OCI-LY3 (cell line): ENCODE measurements around the gene RBCK1.
A peak's percentile ranks its signal among the peaks of the same experiment; 100 is the strongest.

Experiments used
- H2AFZ ChIP-seq: fragments of 200-600, 300-600 bp; shearing (Covaris generic); 2 replicates; pipeline ENCODE4 v1.6.0; 2014; ENCODE audit warnings: antibody characterized with exemption, low read depth, low read length
- H3K27ac ChIP-seq: fragments of 200-600, 300-600 bp; sonication (generic); 2 replicates; pipeline ENCODE4 v1.5.1; 2014; ENCODE audit warnings: mild to moderate bottlenecking, low read length, moderate library complexity, mixed read lengths
- H3K27me3 ChIP-seq: fragments of 200-600, 300-600 bp; sonication (generic); 2 replicates; pipeline ENCODE4 v1.6.1; 2014; ENCODE audit warnings: low read depth, low read length, mixed read lengths
- H3K36me3 ChIP-seq: fragments of 200-600, 300-600 bp; sonication (generic); replicated peaks from 2 replicates; pipeline ENCODE3; 2014; ENCODE audit warnings: low read depth, low read length, mixed read lengths
- H3K4me1 ChIP-seq: fragments of 300-600, 200-600 bp; sonication (generic); 2 replicates; pipeline ENCODE4 v1.6.1; 2014; ENCODE audit warnings: low read length, mixed read lengths
- H3K4me2 ChIP-seq: fragments of 200-600, 300-600 bp; sonication (generic); 2 replicates; pipeline ENCODE4 v1.6.1; 2014; ENCODE audit warnings: low read length, mixed read lengths
- H3K4me3 ChIP-seq: fragments of 300-600, 200-600 bp; sonication (generic); 2 replicates; pipeline ENCODE4 v1.5.1; 2014; ENCODE audit warnings: antibody characterized with exemption, mild to moderate bottlenecking, low read length, moderate library complexity
- H3K79me2 ChIP-seq: fragments of 300-600, 200-600 bp; shearing (Covaris generic); 2 replicates; pipeline ENCODE4 v1.6.1; 2014; ENCODE audit warnings: mild to moderate bottlenecking, low read length, mixed read lengths
- H3K9ac ChIP-seq: fragments of 300-600, 200-600 bp; shearing (Covaris generic); 2 replicates; pipeline ENCODE4 v1.6.0; 2014; ENCODE audit warnings: mild to moderate bottlenecking, low read length, moderate library complexity
- H3K9me3 ChIP-seq: fragments of 200-600, 300-600 bp; shearing (Covaris generic); 2 replicates; pipeline ENCODE4 v1.6.1; 2014; ENCODE audit warnings: low read length, mixed read lengths; ENCODE audit not compliant: insufficient read depth
- H4K20me1 ChIP-seq: fragments of 200-600, 300-600 bp; sonication (generic); 2 replicates; pipeline ENCODE4 v1.6.1; 2016; ENCODE audit warnings: low read length, mixed read lengths; ENCODE audit not compliant: insufficient read depth
- EZH2phosphoT487 ChIP-seq: fragments of 200-600 bp; shearing (Covaris generic); IDR thresholded peaks from 2 replicates; pipeline ENCODE4 v1.6.1; 2018; ENCODE audit warnings: antibody characterized with exemption, mixed run types, low read depth
- TF ChIP-seq, protein P1 (sequence below): fragments of 200-600, 300-600 bp; sonication (generic); IDR thresholded peaks from 2 replicates; pipeline ENCODE4 v1.5.1; 2014; ENCODE audit warnings: antibody characterized with exemption, low read length, low read depth

The RBCK1 gene

DNA sequence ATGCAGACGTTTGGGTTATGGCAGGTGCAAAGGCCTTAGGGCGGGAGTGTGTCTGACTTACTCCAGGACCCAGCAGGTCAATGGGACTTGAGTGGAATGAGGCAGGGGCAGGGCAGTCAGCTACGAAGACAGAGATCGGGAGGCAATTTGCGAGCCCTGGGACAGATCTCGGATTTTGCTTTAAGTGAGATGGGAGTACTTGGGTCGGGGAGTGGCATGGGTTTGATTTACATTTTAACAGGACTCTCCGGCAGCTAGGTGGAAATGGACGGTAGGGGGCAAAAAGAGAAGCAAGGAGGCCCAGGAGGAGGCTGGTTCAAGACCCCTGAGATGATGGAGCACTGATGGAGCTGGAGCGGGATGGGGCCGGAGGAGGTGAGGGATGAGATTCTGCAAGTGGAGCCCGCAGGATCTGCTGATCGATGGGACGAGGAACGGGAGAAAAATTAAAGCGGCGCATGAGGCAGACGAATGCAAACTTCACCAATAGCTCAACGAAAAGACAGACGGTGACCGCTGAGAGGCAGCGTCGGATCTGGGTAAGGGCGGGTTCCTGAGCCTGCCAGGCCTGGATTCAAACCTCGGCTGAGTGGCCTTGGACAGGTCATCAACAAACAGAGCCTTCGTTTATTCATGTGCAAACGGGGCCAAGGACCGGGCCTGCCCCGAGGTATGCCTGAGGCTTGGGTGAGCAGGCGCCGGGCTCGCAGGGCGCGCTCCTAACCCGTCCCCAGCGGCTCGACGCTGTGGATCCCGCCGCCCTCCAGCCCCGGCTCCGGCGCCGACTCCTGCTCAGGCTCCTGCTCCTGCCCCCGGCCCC, 756 bp upstream of the RBCK1 start:
- Histone ChIP-seq H3K79me2 (peaks cover 37% of the 10 kb centered on the region), H3K36me3 (peaks cover 23% of the 10 kb centered on the region), H4K20me1 (0 out of 2 replicates have a peak, but pooled peaks cover 3% of the 10 kb centered on the region), H3K27me3 (no peaks in the 10 kb centered on the region), H3K27ac (no peak overlapping the region), H3K9me3 (no peaks in the 10 kb centered on the region), H3K4me2 (peak overlapping the region; percentile 86), H3K4me3 (peak overlapping the region; percentile 89), H2AFZ (peak overlapping the region; percentile 22), H3K4me1 (peaks cover 17% of the 10 kb centered on the region), H3K9ac (peak overlapping the region; percentile 61)
- no peak for TF ChIP-seq EZH2phosphoT487
- TF ChIP-seq, protein P1, sequence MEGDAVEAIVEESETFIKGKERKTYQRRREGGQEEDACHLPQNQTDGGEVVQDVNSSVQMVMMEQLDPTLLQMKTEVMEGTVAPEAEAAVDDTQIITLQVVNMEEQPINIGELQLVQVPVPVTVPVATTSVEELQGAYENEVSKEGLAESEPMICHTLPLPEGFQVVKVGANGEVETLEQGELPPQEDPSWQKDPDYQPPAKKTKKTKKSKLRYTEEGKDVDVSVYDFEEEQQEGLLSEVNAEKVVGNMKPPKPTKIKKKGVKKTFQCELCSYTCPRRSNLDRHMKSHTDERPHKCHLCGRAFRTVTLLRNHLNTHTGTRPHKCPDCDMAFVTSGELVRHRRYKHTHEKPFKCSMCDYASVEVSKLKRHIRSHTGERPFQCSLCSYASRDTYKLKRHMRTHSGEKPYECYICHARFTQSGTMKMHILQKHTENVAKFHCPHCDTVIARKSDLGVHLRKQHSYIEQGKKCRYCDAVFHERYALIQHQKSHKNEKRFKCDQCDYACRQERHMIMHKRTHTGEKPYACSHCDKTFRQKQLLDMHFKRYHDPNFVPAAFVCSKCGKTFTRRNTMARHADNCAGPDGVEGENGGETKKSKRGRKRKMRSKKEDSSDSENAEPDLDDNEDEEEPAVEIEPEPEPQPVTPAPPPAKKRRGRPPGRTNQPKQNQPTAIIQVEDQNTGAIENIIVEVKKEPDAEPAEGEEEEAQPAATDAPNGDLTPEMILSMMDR = peak; percentile 55

DNA sequence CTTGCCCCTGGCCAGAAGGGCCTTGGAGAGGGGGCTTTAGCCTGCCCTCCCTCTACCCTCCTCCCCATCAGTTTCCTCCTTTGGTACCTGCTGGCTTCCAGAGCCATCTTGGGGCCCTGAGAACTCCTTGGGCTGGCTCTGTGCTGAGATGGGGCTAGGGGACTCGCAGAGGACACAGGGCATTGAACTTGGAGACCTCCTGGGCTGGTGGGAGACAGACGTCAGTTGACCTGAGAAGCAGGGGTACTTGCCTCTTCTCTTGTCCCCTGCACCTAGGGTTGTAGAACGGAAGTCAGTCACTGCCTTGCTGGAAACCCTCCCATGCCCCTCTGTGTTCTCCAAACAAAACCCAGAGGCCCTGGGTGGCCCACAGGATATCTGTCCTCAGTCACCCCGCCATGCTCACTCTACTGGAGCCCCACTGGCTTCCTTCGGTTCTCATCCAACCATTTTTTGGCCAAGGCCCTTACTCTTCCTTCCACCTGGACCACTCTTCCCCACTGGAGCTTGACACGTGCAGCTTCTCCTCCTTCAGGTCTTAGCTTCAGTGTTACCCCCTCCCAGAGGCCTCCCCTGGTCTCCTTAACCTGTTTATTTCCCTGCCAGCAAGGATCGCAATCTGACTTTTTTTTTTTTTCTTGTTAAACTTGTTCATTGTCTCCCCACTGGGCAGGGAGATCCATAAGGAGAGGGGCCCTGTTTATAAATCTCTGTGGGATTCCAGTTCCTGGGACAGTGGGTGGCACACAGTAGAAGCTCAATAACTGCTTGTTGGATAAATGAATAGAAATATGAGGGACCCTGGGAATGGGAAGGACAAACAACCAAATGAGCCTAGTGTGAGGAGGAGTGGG, 971 bp downstream of the RBCK1 start:
- no peak overlapping the region for H2AFZ ChIP-seq
- H3K27me3 ChIP-seq = no peaks in the 10 kb centered on the region
- H3K4me2 ChIP-seq = peak overlapping the region; percentile 98
- H3K79me2 ChIP-seq = peaks cover 48% of the 10 kb centered on the region
- peak overlapping the region; percentile 92 for H3K9ac ChIP-seq
- TF ChIP-seq EZH2phosphoT487 = no peak
- TF ChIP-seq, protein P1 = no peak
- peaks cover 39% of the 10 kb centered on the region for H3K36me3 ChIP-seq
- 0 out of 2 replicates have a peak, but pooled peaks cover 3% of the 10 kb centered on the region for H4K20me1 ChIP-seq
- peak overlapping the region; percentile 95 for H3K4me3 ChIP-seq
- peak overlapping the region; percentile 69 for H3K27ac ChIP-seq
- no peaks in the 10 kb centered on the region for H3K9me3 ChIP-seq
- peaks cover 17% of the 10 kb centered on the region for H3K4me1 ChIP-seq

DNA sequence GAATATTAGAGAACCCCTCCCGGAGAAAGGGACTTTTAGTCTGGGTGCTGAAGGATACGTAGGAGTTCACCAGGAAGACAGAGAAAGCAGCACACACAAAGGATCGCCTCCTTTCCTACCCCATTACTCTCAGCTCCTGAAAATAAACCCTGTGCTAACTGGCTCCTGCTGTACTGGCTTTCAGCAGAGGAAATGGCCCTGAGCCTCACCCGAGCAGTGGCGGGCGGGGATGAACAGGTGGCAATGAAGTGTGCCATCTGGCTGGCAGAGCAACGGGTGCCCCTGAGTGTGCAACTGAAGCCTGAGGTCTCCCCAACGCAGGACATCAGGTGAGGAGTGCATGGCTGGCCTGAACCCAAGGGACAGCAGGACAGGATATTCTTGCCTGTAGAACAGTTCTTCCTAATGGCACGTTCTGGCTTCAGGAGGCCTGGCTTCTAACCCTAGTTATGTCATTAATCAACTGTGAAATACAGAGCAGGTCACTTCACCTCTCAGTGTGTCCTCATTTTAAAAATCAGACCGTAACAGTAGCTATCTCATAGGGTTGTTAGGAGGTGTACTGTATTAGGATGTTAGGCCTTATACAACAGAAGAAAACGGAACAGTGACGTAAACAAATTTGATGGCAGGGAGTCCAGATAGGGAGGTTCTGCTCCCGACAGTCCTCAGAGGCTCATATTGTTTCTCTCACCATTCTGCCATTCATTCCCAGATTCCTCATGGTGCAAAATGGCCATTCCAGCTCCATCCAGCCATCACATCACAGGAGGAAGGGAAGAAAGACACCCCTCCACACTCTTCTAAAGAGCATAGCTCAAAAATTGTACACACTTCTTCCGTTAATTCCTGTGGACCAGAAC, 1.8 kb downstream of the RBCK1 start:
- Histone ChIP-seq H3K9me3 (no peaks in the 10 kb centered on the region), H3K27me3 (no peaks in the 10 kb centered on the region), H3K79me2 (peaks cover 49% of the 10 kb centered on the region), H3K27ac (0 out of 2 replicates have a peak overlapping the region, but pooled peaks have one; percentile 69), H3K4me1 (peaks cover 17% of the 10 kb centered on the region), H2AFZ (no peak overlapping the region), H3K36me3 (peaks cover 39% of the 10 kb centered on the region), H3K4me2 (peak overlapping the region; percentile 98), H4K20me1 (0 out of 2 replicates have a peak, but pooled peaks cover 3% of the 10 kb centered on the region), H3K4me3 (peak overlapping the region; percentile 95), H3K9ac (peak overlapping the region; percentile 92)
- no peak for TF ChIP-seq EZH2phosphoT487
- TF ChIP-seq, protein P1 = no peak
